Skeletal muscle cell (primary cell): ENCODE results near the gene IRAG1.

ENCODE experiments used
- DNase-seq: peaks from one replicate; pipeline ENCODE4 v3.0.0-alpha.2; 2010; ENCODE audit warnings: low read depth
- H3K4me3 ChIP-seq: 2 replicates; pipeline ENCODE4 v1.5.1; 2011; ENCODE audit warnings: low read depth, mild to moderate bottlenecking, control low read depth, low read length, moderate library complexity

Gene IRAG1

DNA sequence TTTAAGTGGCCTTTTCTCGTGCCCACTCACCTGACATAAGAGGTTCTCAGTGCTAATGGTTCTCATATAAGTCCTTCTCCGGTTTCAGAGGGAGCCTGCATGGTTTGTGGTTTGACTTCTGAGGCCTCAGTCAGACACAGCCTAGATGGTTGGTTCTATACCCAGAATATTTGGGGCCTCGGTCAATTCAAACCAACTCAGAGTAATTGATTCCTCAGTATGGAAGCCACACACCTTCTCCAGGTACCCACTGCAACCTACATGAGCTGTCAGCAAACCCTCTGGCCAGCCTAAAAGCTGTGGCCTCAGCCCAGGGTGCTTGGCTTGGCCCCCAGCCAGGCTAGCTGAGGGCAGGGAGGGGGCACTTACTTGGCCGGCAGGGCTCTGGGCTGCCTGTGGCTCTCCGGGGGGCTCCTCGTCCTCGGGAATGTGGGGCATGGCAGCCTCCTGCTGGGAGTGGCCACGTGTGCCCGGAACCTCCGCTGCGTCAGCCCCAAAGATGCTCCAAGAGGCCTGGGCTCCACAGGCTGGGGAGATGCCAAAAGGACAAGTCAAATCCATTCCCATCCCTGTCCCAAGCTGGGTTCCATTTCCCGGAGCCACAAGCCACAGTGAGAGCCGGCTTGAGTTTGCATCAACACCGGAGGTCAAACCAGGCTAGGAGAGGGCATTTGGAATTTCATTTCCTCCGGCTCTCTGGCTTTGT, 41.7 kb downstream of the IRAG1 start:
- DNase-seq = no peak

DNA sequence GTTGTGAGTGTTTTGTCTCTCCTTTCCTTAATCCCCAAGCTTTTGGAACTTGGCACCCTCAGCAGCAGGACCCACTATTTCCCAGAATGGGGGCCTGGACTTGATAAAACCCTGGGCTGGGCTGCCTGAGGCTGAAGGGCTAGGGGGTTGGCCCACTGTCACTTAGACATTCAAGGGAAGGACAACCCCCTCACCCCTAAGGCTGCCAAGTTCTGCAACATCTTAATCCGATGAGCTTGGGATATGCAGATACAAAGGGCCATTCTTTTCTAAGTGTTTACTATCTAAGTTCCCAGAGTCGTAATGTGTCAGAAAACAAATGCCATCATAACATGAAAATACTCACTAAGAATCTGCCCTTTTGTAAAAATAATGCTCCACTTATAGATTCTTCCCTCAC, 42.9 kb downstream of the IRAG1 start:
- DNase-seq = no peak

More for the DNA sequence above, 41.7 kb downstream of the IRAG1 start:
- H3K4me3 ChIP-seq = no peak overlapping the region

DNA sequence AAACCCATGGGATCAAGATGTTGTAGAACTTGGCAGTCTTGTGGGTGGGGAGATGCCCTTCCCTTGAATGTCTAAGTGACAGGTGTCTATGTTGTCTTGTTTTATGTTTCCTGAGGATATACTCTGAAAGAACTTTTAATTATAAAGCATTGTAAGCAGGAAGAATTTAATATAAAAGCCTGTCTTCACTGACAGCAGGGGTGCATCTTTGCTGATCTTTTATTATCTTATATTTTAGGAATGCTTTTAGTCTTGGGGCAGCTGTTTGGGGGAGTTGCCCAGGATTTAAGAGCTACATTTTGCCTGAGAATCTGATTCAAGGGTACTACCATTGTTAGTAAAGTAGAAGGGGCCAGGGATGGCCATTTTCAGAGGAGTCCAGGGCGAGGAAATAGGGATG, 43.4 kb downstream of the IRAG1 start:
- H3K4me3 ChIP-seq = no peak overlapping the region
- DNase-seq = no peak

More for the DNA sequence above, 42.9 kb downstream of the IRAG1 start:
- H3K4me3 ChIP-seq = no peak overlapping the region

DNA sequence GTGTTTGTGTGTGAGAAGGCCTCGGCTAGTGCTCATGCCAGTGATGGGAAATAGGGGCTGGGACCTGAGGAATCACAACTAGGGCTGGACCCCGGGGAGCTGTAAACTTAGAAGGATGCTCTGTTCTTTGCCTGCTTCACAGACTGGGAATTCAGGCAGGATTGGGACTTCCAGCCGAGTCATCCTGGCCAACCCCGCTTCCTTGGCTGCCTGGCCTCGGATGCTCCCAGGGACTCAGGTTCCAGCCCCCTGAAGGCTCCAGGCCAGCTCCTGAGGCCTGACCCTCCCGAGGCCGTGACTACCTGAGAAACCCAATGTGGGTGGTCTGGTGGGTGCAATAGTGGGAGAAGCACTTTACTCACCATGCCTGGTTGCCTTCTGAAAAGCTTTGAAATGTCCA, 44.7 kb downstream of the IRAG1 start:
- no peak overlapping the region for H3K4me3 ChIP-seq
- no peak for DNase-seq

DNA sequence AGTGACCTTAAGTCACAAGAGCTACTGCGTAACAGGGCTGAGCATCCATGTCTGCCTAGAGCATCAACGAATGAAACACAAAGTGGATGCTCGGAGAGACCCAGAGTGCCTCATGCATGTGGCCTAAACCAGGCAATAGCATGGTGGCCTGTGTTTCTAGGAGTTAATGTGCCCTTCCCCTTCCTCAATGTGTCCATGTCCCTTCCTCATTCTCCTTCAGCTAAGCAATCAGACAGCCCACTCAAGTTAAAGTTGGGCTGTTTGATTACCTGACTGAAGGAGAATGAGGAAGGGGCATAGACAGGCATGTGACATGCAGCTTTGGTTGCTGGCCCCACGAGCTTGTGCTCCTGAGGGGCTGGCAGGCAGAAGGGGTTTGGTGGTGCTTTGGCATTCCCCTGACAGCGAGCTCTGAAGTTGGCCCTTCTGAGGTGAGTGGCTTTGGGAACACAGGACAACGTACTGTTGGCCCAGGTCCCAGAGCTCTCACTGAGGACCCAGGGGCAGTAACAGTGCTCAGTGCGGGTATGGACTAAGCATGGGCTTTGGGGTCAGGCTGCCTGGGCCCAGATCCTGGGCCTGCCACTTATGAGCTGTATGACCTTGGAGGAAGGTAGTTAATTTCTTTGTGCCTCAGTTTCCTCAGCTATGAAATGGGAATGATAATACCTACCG, 46.7 kb downstream of the IRAG1 start:
- no peak overlapping the region for H3K4me3 ChIP-seq
- DNase-seq = no peak

DNA sequence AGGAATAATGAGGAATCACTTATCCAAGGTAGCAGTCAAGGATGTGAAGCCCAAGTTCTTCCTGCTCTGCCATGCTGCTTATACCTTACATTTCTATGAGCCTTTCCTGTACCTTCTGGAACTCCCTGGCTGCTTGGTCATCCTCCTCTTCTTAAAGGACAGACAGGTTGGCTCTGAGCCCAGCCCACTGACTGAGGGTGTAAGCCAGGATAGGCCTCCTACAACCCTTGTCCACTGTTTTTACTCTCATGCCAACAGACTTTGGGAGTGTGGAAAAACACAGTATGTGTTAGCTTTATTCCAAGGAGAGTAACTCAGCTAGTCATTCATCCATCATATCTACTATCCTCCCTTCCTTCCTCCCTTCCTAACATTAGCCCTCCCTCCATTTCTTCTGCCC, 47.5 kb downstream of the IRAG1 start:
- H3K4me3 ChIP-seq = no peak overlapping the region
- no peak for DNase-seq

DNA sequence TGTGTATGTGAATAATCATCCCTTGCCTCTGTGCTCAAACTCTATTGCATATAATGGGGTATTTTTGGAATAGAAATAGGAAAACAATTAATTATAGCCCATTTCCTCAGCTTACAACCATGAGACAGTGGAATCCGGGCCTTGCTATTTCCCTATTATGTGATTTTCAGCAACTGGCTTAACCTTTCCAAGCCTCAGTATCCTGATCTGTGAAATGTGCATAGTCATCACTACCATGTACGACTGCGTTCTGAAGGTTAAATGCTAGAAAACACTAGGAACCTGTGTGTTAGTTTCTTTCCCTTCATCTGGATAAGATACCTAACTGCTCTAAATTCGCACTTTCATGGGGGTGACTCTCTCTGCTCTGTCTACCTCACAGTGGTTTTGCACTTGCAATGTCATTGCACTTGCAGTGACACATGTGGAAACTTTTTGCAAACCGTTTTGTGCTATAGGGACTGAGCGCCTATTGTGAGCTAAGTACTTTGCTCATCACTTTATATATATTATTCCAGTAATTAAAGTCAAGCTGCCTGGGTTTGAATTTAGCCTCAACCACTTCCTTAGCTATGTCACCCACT, 48.3 kb downstream of the IRAG1 start:
- DNase-seq = no peak
- H3K4me3 ChIP-seq = no peak overlapping the region
